GM12878 (cell line): ENCODE measurements around the gene PPP2R2D. TPM values are rescaled to one million over a fixed set of nuclear protein-coding genes. Genes with fewer than 3 reads are reported as not detected.

Source experiments
- ATAC-seq: fragments of 200-7000 bp; cut with Tn5 transposase; 3 replicates; pipeline ENCODE4 v1.9.1; 2020; ENCODE audit warnings: mild to moderate bottlenecking, moderate library complexity
- BruUV-seq: library from RNA; stranded (reverse); fragments of 400-500 nt; replicated peaks from 2 replicates; lab custom pipeline; 2021; lab: Mats Ljungman, UMichigan
- CTCF ChIA-PET: fragments of 300-600 bp; sonication (Branson Sonifier 250); formaldehyde crosslinking; extraction: SDS; loops from one replicate; lab custom pipeline; 2021; ENCODE audit warnings: inconsistent platforms; lab: Yijun Ruan, JAX
- POLR2A ChIA-PET: fragments of 350-600 bp; formaldehyde crosslinking; extraction: SDS; loops from one replicate; lab custom pipeline; 2021; ENCODE audit warnings: inconsistent platforms; lab: Charles Lee
- RAD21 ChIA-PET: fragments of 300-600 bp; sonication (Branson Sonifier 250); formaldehyde crosslinking; loops from one replicate; lab custom pipeline; 2023; ENCODE audit warnings: antibody characterized with exemption; ENCODE audit not compliant: unreplicated experiment; lab: Charles Lee
- SMC1A ChIA-PET: fragments of 300-600 bp; sonication (Branson Sonifier 250); formaldehyde crosslinking; loops from one replicate; lab custom pipeline; 2023; ENCODE audit not compliant: unreplicated experiment, uncharacterized antibody; lab: Charles Lee
- DNase-seq: peaks from one replicate; pipeline ENCODE4 v3.0.0-alpha.2; 2011; ENCODE audit warnings: low read depth, low spot score
- FAIRE-seq: peaks from 3 replicates; lab custom pipeline; 2011; peaks lifted over from hg19 to GRCh38; lab: Jason Lieb, UNC
- H2AFZ ChIP-seq: 2 replicates; pipeline ENCODE4 v1.6.0; 2011; ENCODE audit warnings: low read depth, low read length, control low read depth; ENCODE audit not compliant: control insufficient read depth
- H3K27ac ChIP-seq: 2 replicates; pipeline ENCODE4 v1.5.1; 2011; ENCODE audit warnings: control low read depth; ENCODE audit not compliant: control insufficient read depth, insufficient read depth
- H3K27me3 ChIP-seq, 2 experiments: replicated peaks in 1 of 2; 2 replicates each; pipeline versions ENCODE4 v1.6.0 to v1.6.1; 2011; ENCODE audit warnings: low read length in 1 of 2; ENCODE audit not compliant: control insufficient read depth in 2 of 2, insufficient read depth in 2 of 2
- H3K36me3 ChIP-seq, 2 experiments: 2 replicates each; pipeline ENCODE4 v1.5.1; 2011; ENCODE audit warnings: low read length in 1 of 2; ENCODE audit not compliant: control insufficient read depth in 2 of 2, insufficient read depth in 2 of 2
- H3K4me1 ChIP-seq: 2 replicates; pipeline ENCODE4 v1.6.1; 2011; ENCODE audit warnings: mild to moderate bottlenecking, low read length, moderate library complexity, mixed read lengths; ENCODE audit not compliant: control insufficient read depth, insufficient read depth
- H3K4me2 ChIP-seq: 2 replicates; pipeline ENCODE4 v1.6.0; 2011; ENCODE audit warnings: control low read depth; ENCODE audit not compliant: control insufficient read depth, insufficient read depth
- H3K4me3 ChIP-seq: fragments of 200-600 bp; sonication (generic); 2 replicates; pipeline ENCODE4 v1.5.1; 2016
- H3K79me2 ChIP-seq: 2 replicates; pipeline ENCODE4 v1.6.0; 2011; ENCODE audit warnings: low read length; ENCODE audit not compliant: control insufficient read depth, insufficient read depth
- H3K9ac ChIP-seq: 2 replicates; pipeline ENCODE4 v1.8.0; 2011; ENCODE audit warnings: low read length, control low read depth, mixed read lengths; ENCODE audit not compliant: control insufficient read depth, insufficient read depth
- H3K9me3 ChIP-seq: replicated peaks from 3 replicates; pipeline ENCODE4 v1.5.1; 2011; ENCODE audit warnings: mild to moderate bottlenecking, low read length; ENCODE audit not compliant: control insufficient read depth, insufficient read depth
- H4K20me1 ChIP-seq: 2 replicates; pipeline ENCODE4 v1.6.0; 2011; ENCODE audit not compliant: control insufficient read depth, insufficient read depth
- JUNB ChIP-seq: IDR thresholded peaks from 2 replicates; pipeline ENCODE4 v1.6.1; 2016; ENCODE audit warnings: antibody characterized with exemption, mild to moderate bottlenecking
- PAX5 ChIP-seq: IDR thresholded peaks from 2 replicates; pipeline ENCODE4 v1.6.1; 2011; ENCODE audit warnings: low read depth, low read length, borderline replicate concordance
- STAT1 ChIP-seq: fragments of 450-650 bp; conservative IDR thresholded peaks from 2 replicates; pipeline ENCODE4 v1.6.1; 2014; ENCODE audit warnings: antibody characterized with exemption, mild to moderate bottlenecking
- TCF3 ChIP-seq: IDR thresholded peaks from 2 replicates; pipeline ENCODE4 v1.6.1; 2012; ENCODE audit warnings: low read depth, mild to moderate bottlenecking, low read length, borderline replicate concordance; ENCODE audit not compliant: insufficient read depth
- ZNF217 ChIP-seq: fragments of 450-650 bp; IDR thresholded peaks from 2 replicates; pipeline ENCODE4 v1.6.1; 2017; ENCODE audit warnings: antibody characterized with exemption, mild to moderate bottlenecking
- ZSCAN29 ChIP-seq: fragments of 450-650 bp; IDR thresholded peaks from 2 replicates; pipeline ENCODE4 v1.6.1; 2017; ENCODE audit warnings: mild to moderate bottlenecking, moderate library complexity
- WGBS: methylation state at CpG from one replicate; pipeline ENCODE4 v1.1.6; 2016; ENCODE audit warnings: low lambda C conversion rate; ENCODE audit not compliant: insufficient replicate concordance, insufficient coverage; ENCODE audit errors: missing lambda C conversion rate; 5-methylcytosine and 5-hydroxymethylcytosine counted together
- in situ Hi-C: fragments of 300-500 bp; cut with MboI; formaldehyde crosslinking; loops from 9 replicates; pipeline ENCODE4 v1.14.3; 2018; ENCODE audit warnings: mixed read lengths
- intact Hi-C: fragments of 100-400 bp; cut with micrococcal nuclease; formaldehyde crosslinking; loops from one replicate; pipeline ENCODE4 v1.14.2; 2022; ENCODE audit not compliant: unreplicated experiment
- polyA plus RNA-seq, 11 experiments: library from polyadenylated mRNA; depleted of rRNA in 4 of 11; unstranded in 6 of 11; stranded (reverse) in 5 of 11; fragments of >200 nt; fragmentation: Nextera tagmentation in 4 of 11; fragmentation: Illumina TruSeq in 1 of 11; extraction: Ambion mirVana in 4 of 11; extraction: Trizol in 1 of 11; gene quantifications; 1 replicate in 1 of 11; 2 replicates in 10 of 11; pipeline versions ENCODE4 v1.2.1 to v1.2.3, GENCODE V29; 2011 to 2016; ENCODE audit warnings: inconsistent platforms in 2 of 11, missing spikeins in 2 of 11, low read depth in 1 of 11
- total RNA-seq, 4 experiments: library from RNA; depleted of rRNA in 3 of 4; stranded (reverse); fragments of >200 nt in 3 of 4; fragmentation: Illumina TruSeq in 1 of 4; extraction: Trizol in 1 of 4; gene quantifications; 2 replicates each; pipeline versions ENCODE4 v1.2.1 to v1.2.3, GENCODE V29; 2013 to 2021
- TF ChIP-seq, protein P1 (sequence below): fragments of 150-350 bp; IDR thresholded peaks from 2 replicates; pipeline ENCODE4 v1.6.1; 2014; ENCODE audit warnings: mild to moderate bottlenecking, low read depth, low read length
- TF ChIP-seq, protein P2 (sequence below): IDR thresholded peaks from 2 replicates; pipeline ENCODE4 v1.6.1; 2011; ENCODE audit warnings: low read depth, mild to moderate bottlenecking, low read length, moderate library complexity, borderline replicate concordance; ENCODE audit errors: extremely low read depth
- TF ChIP-seq, protein P3 (sequence below): IDR thresholded peaks from 2 replicates; pipeline ENCODE4 v1.6.1; 2011; ENCODE audit warnings: borderline replicate concordance, low read depth, mild to moderate bottlenecking, moderate library complexity, low read length; ENCODE audit not compliant: insufficient read depth, poor library complexity, severe bottlenecking
- TF ChIP-seq, protein P4 (sequence below): IDR thresholded peaks from 2 replicates; pipeline ENCODE4 v1.6.1; 2011; ENCODE audit warnings: mild to moderate bottlenecking, low read depth, low read length, moderate library complexity; ENCODE audit not compliant: insufficient replicate concordance
- TF ChIP-seq, protein P5 (sequence below): fragments of 150-350 bp; IDR thresholded peaks from 2 replicates; pipeline ENCODE4 v1.6.1; 2016; ENCODE audit warnings: low read depth, low read length
- TF ChIP-seq, protein P6 (sequence below): IDR thresholded peaks from 2 replicates; pipeline ENCODE4 v1.6.1; 2012; ENCODE audit warnings: low read depth, low read length, improper control_type of control experiment

The PPP2R2D gene
- total and polyA plus RNA-seq, 10 of the 15 experiments (the other 5 are each of a cell fraction or from before 2014, with no cell fraction given): 2.8 to 41.9 (median 21.8) TPM

DNA sequence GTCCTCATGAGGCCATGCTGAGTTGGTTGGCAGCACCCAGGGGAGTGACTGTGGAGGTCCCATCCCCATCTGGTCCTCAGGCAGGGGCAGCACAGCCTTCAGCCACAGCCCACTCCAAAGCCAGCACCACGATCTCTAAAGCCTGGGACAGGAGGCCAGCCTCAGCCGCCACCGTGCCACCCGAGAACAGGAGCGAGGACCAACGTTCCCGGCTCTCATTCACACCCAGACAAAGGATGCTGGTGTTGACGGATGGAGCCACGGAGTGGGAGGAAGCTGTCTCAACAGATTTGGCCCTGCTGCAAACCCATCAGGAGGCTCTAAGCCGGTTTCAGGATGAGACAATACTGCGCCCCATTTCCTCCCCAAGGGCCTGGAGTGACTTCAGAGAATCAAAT is 42.7 kb upstream of the PPP2R2D start:
- BruUV-seq: no TSS peak
- no peaks in the 10 kb centered on the region for H3K4me1 ChIP-seq
- H3K4me3 ChIP-seq: no peak overlapping the region
- H3K4me2 ChIP-seq: no peak overlapping the region
- ChIA-PET CTCF (no interaction called here), POLR2A (no interaction called here), SMC1A (no interaction called here), RAD21 (no interaction called here)
- TF ChIP-seq ZNF217: no peak
- no peak for TF ChIP-seq TCF3
- TF ChIP-seq, protein P1, sequence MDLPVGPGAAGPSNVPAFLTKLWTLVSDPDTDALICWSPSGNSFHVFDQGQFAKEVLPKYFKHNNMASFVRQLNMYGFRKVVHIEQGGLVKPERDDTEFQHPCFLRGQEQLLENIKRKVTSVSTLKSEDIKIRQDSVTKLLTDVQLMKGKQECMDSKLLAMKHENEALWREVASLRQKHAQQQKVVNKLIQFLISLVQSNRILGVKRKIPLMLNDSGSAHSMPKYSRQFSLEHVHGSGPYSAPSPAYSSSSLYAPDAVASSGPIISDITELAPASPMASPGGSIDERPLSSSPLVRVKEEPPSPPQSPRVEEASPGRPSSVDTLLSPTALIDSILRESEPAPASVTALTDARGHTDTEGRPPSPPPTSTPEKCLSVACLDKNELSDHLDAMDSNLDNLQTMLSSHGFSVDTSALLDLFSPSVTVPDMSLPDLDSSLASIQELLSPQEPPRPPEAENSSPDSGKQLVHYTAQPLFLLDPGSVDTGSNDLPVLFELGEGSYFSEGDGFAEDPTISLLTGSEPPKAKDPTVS: no peak
- TF ChIP-seq PAX5: no peak
- TF ChIP-seq ZSCAN29: no peak
- TF ChIP-seq, protein P2, sequence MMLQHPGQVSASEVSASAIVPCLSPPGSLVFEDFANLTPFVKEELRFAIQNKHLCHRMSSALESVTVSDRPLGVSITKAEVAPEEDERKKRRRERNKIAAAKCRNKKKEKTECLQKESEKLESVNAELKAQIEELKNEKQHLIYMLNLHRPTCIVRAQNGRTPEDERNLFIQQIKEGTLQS: no peak
- TF ChIP-seq, protein P3, sequence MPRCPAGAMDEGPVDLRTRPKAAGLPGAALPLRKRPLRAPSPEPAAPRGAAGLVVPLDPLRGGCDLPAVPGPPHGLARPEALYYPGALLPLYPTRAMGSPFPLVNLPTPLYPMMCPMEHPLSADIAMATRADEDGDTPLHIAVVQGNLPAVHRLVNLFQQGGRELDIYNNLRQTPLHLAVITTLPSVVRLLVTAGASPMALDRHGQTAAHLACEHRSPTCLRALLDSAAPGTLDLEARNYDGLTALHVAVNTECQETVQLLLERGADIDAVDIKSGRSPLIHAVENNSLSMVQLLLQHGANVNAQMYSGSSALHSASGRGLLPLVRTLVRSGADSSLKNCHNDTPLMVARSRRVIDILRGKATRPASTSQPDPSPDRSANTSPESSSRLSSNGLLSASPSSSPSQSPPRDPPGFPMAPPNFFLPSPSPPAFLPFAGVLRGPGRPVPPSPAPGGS: no peak
- no peak for TF ChIP-seq JUNB
- TF ChIP-seq, protein P4, sequence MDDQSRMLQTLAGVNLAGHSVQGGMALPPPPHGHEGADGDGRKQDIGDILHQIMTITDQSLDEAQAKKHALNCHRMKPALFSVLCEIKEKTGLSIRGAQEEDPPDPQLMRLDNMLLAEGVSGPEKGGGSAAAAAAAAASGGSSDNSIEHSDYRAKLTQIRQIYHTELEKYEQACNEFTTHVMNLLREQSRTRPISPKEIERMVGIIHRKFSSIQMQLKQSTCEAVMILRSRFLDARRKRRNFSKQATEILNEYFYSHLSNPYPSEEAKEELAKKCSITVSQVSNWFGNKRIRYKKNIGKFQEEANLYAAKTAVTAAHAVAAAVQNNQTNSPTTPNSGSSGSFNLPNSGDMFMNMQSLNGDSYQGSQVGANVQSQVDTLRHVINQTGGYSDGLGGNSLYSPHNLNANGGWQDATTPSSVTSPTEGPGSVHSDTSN: no peak
- TF ChIP-seq, protein P5, sequence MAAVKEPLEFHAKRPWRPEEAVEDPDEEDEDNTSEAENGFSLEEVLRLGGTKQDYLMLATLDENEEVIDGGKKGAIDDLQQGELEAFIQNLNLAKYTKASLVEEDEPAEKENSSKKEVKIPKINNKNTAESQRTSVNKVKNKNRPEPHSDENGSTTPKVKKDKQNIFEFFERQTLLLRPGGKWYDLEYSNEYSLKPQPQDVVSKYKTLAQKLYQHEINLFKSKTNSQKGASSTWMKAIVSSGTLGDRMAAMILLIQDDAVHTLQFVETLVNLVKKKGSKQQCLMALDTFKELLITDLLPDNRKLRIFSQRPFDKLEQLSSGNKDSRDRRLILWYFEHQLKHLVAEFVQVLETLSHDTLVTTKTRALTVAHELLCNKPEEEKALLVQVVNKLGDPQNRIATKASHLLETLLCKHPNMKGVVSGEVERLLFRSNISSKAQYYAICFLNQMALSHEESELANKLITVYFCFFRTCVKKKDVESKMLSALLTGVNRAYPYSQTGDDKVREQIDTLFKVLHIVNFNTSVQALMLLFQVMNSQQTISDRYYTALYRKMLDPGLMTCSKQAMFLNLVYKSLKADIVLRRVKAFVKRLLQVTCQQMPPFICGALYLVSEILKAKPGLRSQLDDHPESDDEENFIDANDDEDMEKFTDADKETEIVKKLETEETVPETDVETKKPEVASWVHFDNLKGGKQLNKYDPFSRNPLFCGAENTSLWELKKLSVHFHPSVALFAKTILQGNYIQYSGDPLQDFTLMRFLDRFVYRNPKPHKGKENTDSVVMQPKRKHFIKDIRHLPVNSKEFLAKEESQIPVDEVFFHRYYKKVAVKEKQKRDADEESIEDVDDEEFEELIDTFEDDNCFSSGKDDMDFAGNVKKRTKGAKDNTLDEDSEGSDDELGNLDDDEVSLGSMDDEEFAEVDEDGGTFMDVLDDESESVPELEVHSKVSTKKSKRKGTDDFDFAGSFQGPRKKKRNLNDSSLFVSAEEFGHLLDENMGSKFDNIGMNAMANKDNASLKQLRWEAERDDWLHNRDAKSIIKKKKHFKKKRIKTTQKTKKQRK: no peak
- TF ChIP-seq, protein P6, sequence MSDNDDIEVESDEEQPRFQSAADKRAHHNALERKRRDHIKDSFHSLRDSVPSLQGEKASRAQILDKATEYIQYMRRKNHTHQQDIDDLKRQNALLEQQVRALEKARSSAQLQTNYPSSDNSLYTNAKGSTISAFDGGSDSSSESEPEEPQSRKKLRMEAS: no peak
- no peak for TF ChIP-seq STAT1
- H3K27me3 ChIP-seq: no peaks in the 10 kb centered on the region
- no peak overlapping the region for H3K27ac ChIP-seq
- no peak overlapping the region for H2AFZ ChIP-seq
- no peaks in the 10 kb centered on the region for H3K36me3 ChIP-seq
- intact Hi-C loops: no loop called here
- FAIRE-seq (no peak), ATAC-seq (no peak), DNase-seq (no peak)
- in situ Hi-C loops: no loop called here
- WGBS: 62% methylated on average over 11 of the region's 11 CpGs
- H3K9ac ChIP-seq: no peak overlapping the region
- H4K20me1 ChIP-seq: no peaks in the 10 kb centered on the region
- no peaks in the 10 kb centered on the region for H3K9me3 ChIP-seq
- no peaks in the 10 kb centered on the region for H3K79me2 ChIP-seq
